Measurements from ENCODE around the gene TUBB4B. TPM values are rescaled to one million over a fixed set of nuclear protein-coding genes. Genes with fewer than 3 reads are reported as not detected.
A peak's percentile ranks its signal among the peaks of the same experiment; 100 is the strongest.

Gene TUBB4B
- polyA plus RNA-seq, 1 of the 3 experiments (the other 2 are of a cell fraction) = 508 TPM

GRCh38 chr9:137198051-137198901, 42.8 kb upstream of the TUBB4B start:
- Histone ChIP-seq H3K9me2 (no peaks in the 10 kb centered on the region), H3K9ac (no peak overlapping the region), H3K4me1 (ENCODE audit: control insufficient read depth in 1 of 2, insufficient read depth in 2 of 2, low read depth in 1 of 2, low read length in 1 of 2) (peaks cover 12 to 28% of the 10 kb centered on the region in 2 experiments; a peak in 3 of 4 replicates), H3F3A (replicated peaks; ENCODE audit: insufficient read depth) (peaks cover 14% of the 10 kb centered on the region), H3K36me3 (replicated peaks in 1 of 2; ENCODE audit: control insufficient read depth in 1 of 2, insufficient read depth in 2 of 2, low read length in 1 of 2) (no peaks in the 10 kb centered on the region), H3K9me3 (no peaks in the 10 kb centered on the region), H3K27ac (ENCODE audit: low read depth in 2 of 2, low read length in 1 of 2) (no peak overlapping the region), H3K4me3 (ENCODE audit: low read depth in 2 of 2, low read length in 1 of 2) (no peak overlapping the region; a peak in 1 of 4 replicates), H2AFZ (ENCODE audit: low read depth) (no peak overlapping the region), H3K4me2 (peak overlapping the region; percentile 86), H3K79me2 (ENCODE audit: insufficient read depth) (peaks cover 66% of the 10 kb centered on the region), H3K27me3 (ENCODE audit: insufficient read depth) (no peaks in the 10 kb centered on the region), H4K20me1 (ENCODE audit: insufficient read depth) (peaks cover 45% of the 10 kb centered on the region)
- 91% methylated on average over 12 of the region's 19 CpGs for WGBS (ENCODE audit: low lambda C conversion rate)
- TF ChIP-seq SMC3 (IDR thresholded peaks at IDR 0.05; ENCODE audit: low read depth, low read length) (no peak), IRF3 (IDR thresholded peaks at IDR 0.05; ENCODE audit: low read depth, low read length) (no peak), JUND (IDR thresholded peaks at IDR 0.05) (no peak), USF1 (IDR thresholded peaks at IDR 0.05; ENCODE audit: borderline replicate concordance, low read depth) (no peak), MAX (IDR thresholded peaks at IDR 0.05; ENCODE audit: low read depth) (no peak), REST (IDR thresholded peaks at IDR 0.05; ENCODE audit: low read depth, low read length) (no peak), MXI1 (IDR thresholded peaks at IDR 0.05; ENCODE audit: low read depth, low read length) (no peak), YY1 (IDR thresholded peaks at IDR 0.05; ENCODE audit: low read depth) (no peak), POLR2AphosphoS5 (IDR thresholded peaks at IDR 0.05; ENCODE audit: low read depth, low read length) (no peak), RXRA (IDR thresholded peaks at IDR 0.05; ENCODE audit: borderline replicate concordance, low read depth) (no peak)
- DNase-seq = no peak
- POLR2A ChIA-PET = interaction anchor here (0.6 to 2.5 kb wide), 3 partner anchors 9 to 44 kb away, joined by 3 to 20 read pairs (median 6); partner anchors contain the start of genes ANAPC2, SSNA1 and TUBB4B
- CTCF ChIA-PET = interaction anchor here (1.0 to 1.7 kb wide), 6 partner anchors 10 to 69 kb away, joined by 3 to 6 read pairs (median 4); partner anchors contain the start of genes ANAPC2, RNF224, SSNA1 and TUBB4B

All from SK-N-SH (cell line).